Tibial nerve (tissue), 4 donors: ENCODE measurements around the gene SKOR1.

ENCODE experiments used
- CTCF ChIP-seq, 5 experiments: fragments of 200-600 bp in 3 of 5; fragments of 450-650 bp in 2 of 5; sonication (generic) in 3 of 5; IDR thresholded peaks; one replicate each; pipeline ENCODE4 v1.5.1; 2016 to 2019; ENCODE audit warnings: antibody characterized with exemption in 5 of 5, mild to moderate bottlenecking in 3 of 5, moderate library complexity in 2 of 5
- EP300 ChIP-seq, 2 donors: sonication (generic); formaldehyde crosslinking; IDR thresholded peaks; one replicate each; pipeline ENCODE4 v1.6.1; 2017; ENCODE audit warnings: antibody characterized with exemption in 2 of 2, mild to moderate bottlenecking in 1 of 2
- POLR2A ChIP-seq, 2 donors: fragments of 450-650 bp; IDR thresholded peaks; one replicate each; pipeline ENCODE4 v1.6.1; 2017; ENCODE audit warnings: antibody characterized with exemption in 2 of 2, mild to moderate bottlenecking in 2 of 2, moderate library complexity in 2 of 2

GRCh38 chr15:67809866-67810265 is 15.4 kb upstream of the SKOR1 start:
- TF ChIP-seq CTCF (IDR thresholded peaks at IDR 0.05) (no peak), EP300 (IDR thresholded peaks at IDR 0.05) (no peak), POLR2A (IDR thresholded peaks at IDR 0.05) (no peak)
